GM15510 (cell line): ENCODE results near the gene C11orf87.

Source experiments
- POLR2A ChIP-seq: IDR thresholded peaks from 3 replicates; pipeline ENCODE4 v1.6.1; 2011; ENCODE audit warnings: borderline replicate concordance; ENCODE audit not compliant: insufficient read length; ENCODE audit errors: extremely low read depth

Gene C11orf87

GRCh38 chr11:109426442-109427240, 4.7 kb downstream of the C11orf87 start:
- no peak for TF ChIP-seq POLR2A

- no peak for TF ChIP-seq POLR2A
Observed at GRCh38 chr11:109432105-109432504, 10.1 kb downstream of the C11orf87 start.

GRCh38 chr11:109433753-109434256, 11.8 kb downstream of the C11orf87 start:
- no peak for TF ChIP-seq POLR2A

- no peak for TF ChIP-seq POLR2A
Observed at GRCh38 chr11:109435121-109435742, 13.2 kb downstream of the C11orf87 start.

GRCh38 chr11:109439684-109440083, 17.7 kb downstream of the C11orf87 start:
- no peak for TF ChIP-seq POLR2A

- no peak for TF ChIP-seq POLR2A
Observed at GRCh38 chr11:109443052-109443451, 21.1 kb downstream of the C11orf87 start.

- TF ChIP-seq POLR2A: no peak
Observed at GRCh38 chr11:109454857-109455256, 32.9 kb downstream of the C11orf87 start.
